SU-DHL-6 (cell line): ENCODE results near the gene PUM1.

Experiments
- H2AFZ ChIP-seq: fragments of 200-600 bp; sonication (generic); 2 replicates; pipeline ENCODE4 v1.6.1; 2014; ENCODE audit warnings: low read depth, mild to moderate bottlenecking, moderate library complexity, mixed read lengths, antibody characterized with exemption, low read length; ENCODE audit not compliant: severe bottlenecking
- H3F3A ChIP-seq: fragments of 200-600 bp; shearing (Covaris generic); 2 replicates; pipeline ENCODE4 v1.6.0; 2016; ENCODE audit warnings: antibody characterized with exemption, mild to moderate bottlenecking; ENCODE audit not compliant: insufficient read depth
- H3K27ac ChIP-seq: fragments of 200-600 bp; sonication (generic); 2 replicates; pipeline ENCODE4 v1.5.1; 2016; ENCODE audit warnings: low read depth, mild to moderate bottlenecking, low read length, moderate library complexity, mixed read lengths
- H3K27me3 ChIP-seq: fragments of 200-600 bp; sonication (generic), shearing (Covaris generic); 2 replicates; pipeline ENCODE4 v1.6.0; 2014; ENCODE audit warnings: mild to moderate bottlenecking, low read length
- H3K36me3 ChIP-seq: fragments of 200-600 bp; sonication (generic); 2 replicates; pipeline ENCODE4 v1.6.1; 2014; ENCODE audit warnings: mild to moderate bottlenecking, low read length, mixed read lengths
- H3K4me2 ChIP-seq: fragments of 300-600, 200-600 bp; shearing (Covaris generic), sonication (generic); 2 replicates; pipeline ENCODE4 v1.6.0; 2014; ENCODE audit warnings: low read length, low read depth, mild to moderate bottlenecking; ENCODE audit not compliant: poor library complexity, severe bottlenecking
- H3K4me3 ChIP-seq: fragments of 200-600 bp; sonication (generic); 2 replicates; pipeline ENCODE4 v1.5.1; 2014; ENCODE audit warnings: antibody characterized with exemption, low read length, mild to moderate bottlenecking, mixed read lengths; ENCODE audit not compliant: insufficient read depth, poor library complexity, severe bottlenecking
- H3K79me2 ChIP-seq: fragments of 200-600 bp; sonication (generic); 2 replicates; pipeline ENCODE4 v1.6.1; 2014; ENCODE audit warnings: mild to moderate bottlenecking, low read length, moderate library complexity; ENCODE audit not compliant: insufficient read depth
- H3K9ac ChIP-seq: fragments of 200-600 bp; sonication (generic); 2 replicates; pipeline ENCODE4 v1.7.0; 2014; ENCODE audit warnings: mild to moderate bottlenecking, low read length
- H3K9me2 ChIP-seq: fragments of 200-600 bp; sonication (generic); replicated peaks from 2 replicates; pipeline ENCODE4 v1.6.1; 2014; ENCODE audit warnings: low read length; ENCODE audit not compliant: insufficient read depth
- H3K9me3 ChIP-seq: fragments of 200-600 bp; sonication (generic); 2 replicates; pipeline ENCODE4 v1.6.1; 2014; ENCODE audit warnings: low read length, mixed read lengths; ENCODE audit not compliant: insufficient read depth
- H4K20me1 ChIP-seq: fragments of 200-600 bp; sonication (generic); 2 replicates; pipeline ENCODE4 v1.6.1; 2014; ENCODE audit warnings: low read depth, mild to moderate bottlenecking, antibody characterized with exemption, low read length, moderate library complexity, mixed read lengths
- EZH2phosphoT487 ChIP-seq: fragments of 200-600 bp; sonication (generic), shearing (Covaris generic); conservative IDR thresholded peaks from 2 replicates; pipeline ENCODE4 v1.6.1; 2018; ENCODE audit warnings: mild to moderate bottlenecking, antibody characterized with exemption, low read length, moderate library complexity, mixed read lengths
- TF ChIP-seq, protein P1 (sequence below): fragments of 200-600 bp; sonication (generic); IDR thresholded peaks from one replicate; pipeline ENCODE4 v1.5.1; 2017; ENCODE audit warnings: antibody characterized with exemption, mild to moderate bottlenecking, low read length, moderate library complexity; ENCODE audit not compliant: insufficient read depth, poor library complexity, severe bottlenecking

Gene PUM1

DNA sequence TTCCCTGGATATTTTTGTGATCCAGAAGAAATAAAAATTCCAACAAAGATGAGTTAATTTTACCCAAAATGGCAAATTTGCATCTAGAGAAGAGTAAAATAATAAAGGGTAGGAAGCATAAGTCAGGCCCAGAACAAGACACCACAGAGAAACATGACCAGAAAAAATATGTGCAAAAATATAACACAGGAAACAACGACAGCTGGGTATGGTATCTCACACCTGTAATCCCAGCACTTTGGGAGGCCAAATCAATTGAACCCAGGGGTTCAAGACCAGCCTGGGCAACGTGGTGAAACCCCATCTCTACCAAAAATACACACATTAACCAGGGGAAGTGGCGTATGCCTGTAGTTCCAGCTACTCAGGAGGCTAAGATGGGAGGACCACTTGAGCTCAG is 117.2 kb downstream of the PUM1 start:
- Histone ChIP-seq H3K4me3 (no peak overlapping the region), H3K27me3 (no peaks in the 10 kb centered on the region), H3K36me3 (peaks cover 35% of the 10 kb centered on the region), H4K20me1 (no peaks in the 10 kb centered on the region), H3K9me3 (no peaks in the 10 kb centered on the region), H3K4me2 (no peak overlapping the region), H2AFZ (no peak overlapping the region), H3K9ac (no peak overlapping the region), H3K27ac (no peak overlapping the region), H3F3A (peaks cover 3% of the 10 kb centered on the region; the same call in 1 of the 2 replicates), H3K79me2 (no peaks in the 10 kb centered on the region; the same call in 1 of the 2 replicates), H3K9me2 (no peaks in the 10 kb centered on the region)
- TF ChIP-seq EZH2phosphoT487, result no peak
- TF ChIP-seq, protein P1, sequence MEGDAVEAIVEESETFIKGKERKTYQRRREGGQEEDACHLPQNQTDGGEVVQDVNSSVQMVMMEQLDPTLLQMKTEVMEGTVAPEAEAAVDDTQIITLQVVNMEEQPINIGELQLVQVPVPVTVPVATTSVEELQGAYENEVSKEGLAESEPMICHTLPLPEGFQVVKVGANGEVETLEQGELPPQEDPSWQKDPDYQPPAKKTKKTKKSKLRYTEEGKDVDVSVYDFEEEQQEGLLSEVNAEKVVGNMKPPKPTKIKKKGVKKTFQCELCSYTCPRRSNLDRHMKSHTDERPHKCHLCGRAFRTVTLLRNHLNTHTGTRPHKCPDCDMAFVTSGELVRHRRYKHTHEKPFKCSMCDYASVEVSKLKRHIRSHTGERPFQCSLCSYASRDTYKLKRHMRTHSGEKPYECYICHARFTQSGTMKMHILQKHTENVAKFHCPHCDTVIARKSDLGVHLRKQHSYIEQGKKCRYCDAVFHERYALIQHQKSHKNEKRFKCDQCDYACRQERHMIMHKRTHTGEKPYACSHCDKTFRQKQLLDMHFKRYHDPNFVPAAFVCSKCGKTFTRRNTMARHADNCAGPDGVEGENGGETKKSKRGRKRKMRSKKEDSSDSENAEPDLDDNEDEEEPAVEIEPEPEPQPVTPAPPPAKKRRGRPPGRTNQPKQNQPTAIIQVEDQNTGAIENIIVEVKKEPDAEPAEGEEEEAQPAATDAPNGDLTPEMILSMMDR, result no peak

DNA sequence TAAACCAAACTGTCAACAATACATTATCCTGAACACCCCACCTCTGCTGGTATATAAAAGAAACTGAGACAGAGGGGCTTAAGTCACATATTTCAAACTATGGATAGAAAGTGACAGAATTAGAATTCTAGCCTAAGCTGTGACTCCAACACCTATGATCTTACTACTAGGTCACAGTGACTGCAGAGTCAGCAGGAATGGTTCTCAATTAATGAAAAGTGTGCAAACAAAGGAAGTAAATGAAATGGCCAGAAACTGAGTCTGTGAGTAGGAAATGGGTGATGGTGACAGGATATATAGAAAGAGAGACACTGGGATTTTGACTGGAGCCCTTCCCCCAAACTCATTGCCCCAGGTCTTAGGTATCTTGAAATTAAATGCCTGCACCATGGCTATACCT is 118.3 kb downstream of the PUM1 start:
- Histone ChIP-seq H3F3A (peaks cover 3% of the 10 kb centered on the region; the same call in 1 of the 2 replicates), H3K27ac (no peak overlapping the region), H3K79me2 (no peaks in the 10 kb centered on the region; the same call in 1 of the 2 replicates), H2AFZ (no peak overlapping the region), H3K4me3 (no peak overlapping the region), H3K9ac (no peak overlapping the region), H3K9me2 (no peaks in the 10 kb centered on the region), H3K4me2 (no peak overlapping the region), H4K20me1 (no peaks in the 10 kb centered on the region), H3K9me3 (no peaks in the 10 kb centered on the region), H3K36me3 (peaks cover 33% of the 10 kb centered on the region), H3K27me3 (no peaks in the 10 kb centered on the region)
- TF ChIP-seq, protein P1, result no peak
- no peak for TF ChIP-seq EZH2phosphoT487

DNA sequence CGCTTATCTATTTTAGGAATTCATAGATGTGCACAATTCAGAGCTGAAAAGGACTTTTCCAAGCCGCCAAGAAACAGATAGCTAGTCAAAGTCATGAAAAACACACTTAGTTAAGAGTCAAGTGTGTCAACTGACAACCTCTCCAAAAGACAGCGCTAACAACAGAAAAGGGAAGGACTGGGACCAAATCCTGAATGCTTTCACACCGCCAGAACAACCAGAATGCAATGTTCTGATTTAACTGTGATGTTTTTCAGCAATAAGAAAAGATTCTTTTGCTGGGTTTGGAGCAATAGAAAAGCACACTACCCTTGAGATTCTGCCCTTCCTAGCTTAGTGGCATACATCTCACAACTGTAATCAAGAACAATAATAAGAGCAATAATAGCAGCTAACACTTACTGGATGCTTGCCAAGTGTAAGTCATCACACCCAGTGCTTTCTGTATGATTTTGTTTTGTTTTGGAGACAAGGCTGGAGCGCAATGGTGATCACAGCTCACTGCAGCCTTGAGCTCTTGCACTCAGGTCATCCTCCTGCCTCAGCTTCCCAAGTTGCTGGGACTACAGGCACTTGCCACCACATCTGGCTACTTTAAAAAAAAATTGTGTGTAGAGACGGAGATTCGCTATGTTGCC is 123.1 kb downstream of the PUM1 start:
- TF ChIP-seq, protein P1, result no peak
- no peak for TF ChIP-seq EZH2phosphoT487
- Histone ChIP-seq H3K9ac (no peak overlapping the region), H3K27ac (no peak overlapping the region), H3K9me3 (no peaks in the 10 kb centered on the region), H4K20me1 (no peaks in the 10 kb centered on the region), H3F3A (peaks cover 6% of the 10 kb centered on the region; the same call in 1 of the 2 replicates), H3K4me3 (no peak overlapping the region), H3K36me3 (peaks cover 42% of the 10 kb centered on the region), H3K4me2 (no peak overlapping the region), H3K79me2 (no peaks in the 10 kb centered on the region), H3K27me3 (no peaks in the 10 kb centered on the region), H2AFZ (no peak overlapping the region), H3K9me2 (no peaks in the 10 kb centered on the region)
